ENCODE results near the gene C5AR1. TPM values are rescaled to one million over a fixed set of nuclear protein-coding genes. Genes with fewer than 3 reads are reported as not detected.
A peak's percentile ranks its signal among the peaks of the same experiment; 100 is the strongest.

C5AR1 gene
- total and polyA plus RNA-seq, 9 of the 15 experiments (the other 6 are each of a cell fraction or from before 2014, with no cell fraction given), result 0.06 to 1.6 (median 0.28) TPM; not detected in 3

DNA sequence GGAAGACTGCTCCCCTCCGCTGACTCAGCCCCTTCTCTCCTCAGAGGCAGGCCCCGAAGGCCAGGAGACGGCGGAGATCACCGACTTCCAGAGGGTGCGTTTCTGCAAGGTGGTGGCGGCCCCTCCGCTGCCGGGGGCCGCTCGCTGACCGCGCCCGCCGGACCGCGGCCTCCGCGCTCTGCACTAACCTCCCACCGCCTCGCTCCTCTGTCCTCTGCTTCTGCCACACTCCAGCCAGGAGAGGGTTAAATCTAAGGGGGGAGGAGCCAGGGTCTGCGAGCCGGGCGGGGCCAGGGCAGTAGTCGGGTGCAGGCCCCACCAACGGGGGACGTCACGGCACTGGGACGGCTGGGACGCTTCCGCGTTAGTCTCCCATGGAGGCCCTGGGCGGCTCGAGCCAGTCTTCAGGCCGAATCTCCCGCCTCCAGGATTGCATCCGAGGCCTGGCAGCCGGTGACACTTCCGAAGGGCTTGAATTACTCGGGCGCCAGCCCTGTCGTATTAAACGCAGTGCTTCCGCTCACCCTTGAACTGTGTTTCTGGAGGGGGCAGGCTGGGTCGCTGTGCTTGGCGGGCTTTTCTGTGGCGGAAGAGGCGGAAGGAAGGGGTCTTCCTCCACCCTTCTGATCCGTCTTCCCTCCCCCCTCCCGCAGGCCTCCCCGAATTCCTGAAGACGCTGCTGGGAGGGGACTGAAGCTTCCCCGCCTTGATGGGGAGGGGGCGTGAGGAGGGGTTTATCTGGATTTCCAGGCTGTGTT is 36.2 kb upstream of the C5AR1 start (continued):
- TF ChIP-seq FOXA3 (CRISPR knock-in tag; conservative IDR thresholded peaks at IDR 0.05 in 1 of 2, IDR thresholded peaks at IDR 0.05 in 1 of 2) (0 out of 4 replicates have a peak, but pooled peaks of 1 of the 2 experiments have one; percentile 2), SRF (CRISPR knock-in tag; IDR thresholded peaks at IDR 0.05) (peak in 1 of 2 experiments; percentile 7; a peak in 1 of 4 replicates), SREBF2 (CRISPR knock-in tag; IDR thresholded peaks at IDR 0.05) (no peak), ZNF511 (CRISPR knock-in tag; IDR thresholded peaks at IDR 0.05) (peak; percentile 92), ZHX1 (conservative IDR thresholded peaks at IDR 0.05; ENCODE audit: low read length) (no peak), ZNF766 (CRISPR knock-in tag; conservative IDR thresholded peaks at IDR 0.05) (no peak; the same call in 1 of the 2 replicates), CSDE1 (IDR thresholded peaks at IDR 0.05) (peak in 1 of 2 experiments; percentile 52; a peak in 1 of 4 replicates), ZNF133 (CRISPR knock-in tag; IDR thresholded peaks at IDR 0.05) (no peak), POLR3A (IDR thresholded peaks at IDR 0.05; ENCODE audit: borderline replicate concordance, extremely low read depth, insufficient read depth, insufficient read length) (no peak), ZNF444 (CRISPR knock-in tag; IDR thresholded peaks at IDR 0.05) (peak; percentile 89; the same call in 1 of the 2 replicates), TAF9B (IDR thresholded peaks at IDR 0.05; ENCODE audit: partially characterized antibody) (peak; percentile 57), ZZZ3 (IDR thresholded peaks at IDR 0.05) (peak; percentile 85; the same call in 1 of the 2 replicates), ZNF655 (CRISPR knock-in tag; IDR thresholded peaks at IDR 0.05) (no peak), HNRNPLL (IDR thresholded peaks at IDR 0.05; ENCODE audit: low read depth, low read length, poor library complexity, severe bottlenecking) (peak; percentile 27), ESRRA (IDR thresholded peaks at IDR 0.05; ENCODE audit: borderline replicate concordance, low read depth) (peak; percentile 23; the same call in 1 of the 2 replicates), CBX1 (IDR thresholded peaks at IDR 0.05; ENCODE audit: low read depth) (peak; percentile 83; the same call in 1 of the 2 replicates), TAF1 (IDR thresholded peaks at IDR 0.05; ENCODE audit: control insufficient read depth, extremely low read depth, insufficient read depth, low read length, severe bottlenecking) (peak; percentile 96), NR4A1 (CRISPR knock-in tag; IDR thresholded peaks at IDR 0.05) (0 out of 2 replicates have a peak, but pooled peaks have one; percentile 19), NR4A1 (tag; IDR thresholded peaks at IDR 0.05) (peak; percentile 54; the same call in 1 of the 2 replicates)
- TF ChIP-seq, protein P1, sequence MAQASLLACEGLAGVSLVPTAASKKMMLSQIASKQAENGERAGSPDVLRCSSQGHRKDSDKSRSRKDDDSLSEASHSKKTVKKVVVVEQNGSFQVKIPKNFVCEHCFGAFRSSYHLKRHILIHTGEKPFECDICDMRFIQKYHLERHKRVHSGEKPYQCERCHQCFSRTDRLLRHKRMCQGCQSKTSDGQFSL (CRISPR knock-in tag; IDR thresholded peaks at IDR 0.05), result peak; percentile 75
- TF ChIP-seq, protein P1 (tag; IDR thresholded peaks at IDR 0.05), result no peak

Data from K562 (cell line).